K562 (cell line): Measurements from ENCODE around the gene VMP1. TPM values are rescaled to one million over a fixed set of nuclear protein-coding genes. Genes with fewer than 3 reads are reported as not detected.

ENCODE experiments used
- ATAC-seq: fragments of 200-7000 bp; cut with Tn5 transposase; 3 replicates; pipeline ENCODE4 v1.9.1; 2020; ENCODE audit warnings: moderate library complexity
- BruUV-seq: library from RNA; stranded (reverse); fragments of 400-500 nt; replicated peaks from 2 replicates; lab custom pipeline; 2021; lab: Mats Ljungman, UMichigan
- CTCF ChIA-PET: fragments of 300-600 bp; formaldehyde crosslinking; extraction: SDS; loops from one replicate; lab custom pipeline; 2021; ENCODE audit warnings: low intra/inter-chr PET ratio; lab: Yijun Ruan, JAX
- POLR2A ChIA-PET: fragments of 300-600, 350-650 bp; sonication (Branson Sonifier 250); formaldehyde crosslinking; extraction: SDS; loops from one replicate; lab custom pipeline; 2021; ENCODE audit warnings: antibody characterized with exemption, inconsistent platforms; lab: Yijun Ruan, JAX
- DNase-seq, 4 experiments: peaks; one replicate each; pipeline versions ENCODE4 v3.0.0 to v3.0.0-alpha.2; 2011 to 2018; ENCODE audit warnings: low spot score in 3 of 4, mixed read lengths in 3 of 4; ENCODE audit errors: extremely low read depth in 1 of 4
- FAIRE-seq: peaks from 2 replicates; lab custom pipeline; 2011; peaks lifted over from hg19 to GRCh38; lab: Jason Lieb, UNC
- H2AFZ ChIP-seq: 2 replicates; pipeline ENCODE4 v1.6.0; 2011; ENCODE audit warnings: low read depth, low read length, control low read depth, inconsistent platforms
- H3K27ac ChIP-seq: fragments of 200-600 bp; 3 replicates; pipeline ENCODE4 v1.8.0; 2011; ENCODE audit warnings: low read depth, mild to moderate bottlenecking, control low read depth, inconsistent platforms, low read length, moderate library complexity, mixed read lengths; ENCODE audit errors: extremely low read depth
- H3K27me3 ChIP-seq, 2 experiments: fragments of 300-600 bp in 1 of 2; 2 replicates in 1 of 2; 3 replicates in 1 of 2; pipeline versions ENCODE4 v1.6.0 to v1.8.0; 2011; ENCODE audit warnings: inconsistent platforms in 2 of 2, low read length in 2 of 2, mild to moderate bottlenecking in 1 of 2, mixed read lengths in 1 of 2, moderate library complexity in 1 of 2; ENCODE audit not compliant: control insufficient read depth in 2 of 2, insufficient read depth in 2 of 2
- H3K36me3 ChIP-seq: fragments of 300-600 bp; 3 replicates; pipeline ENCODE4 v1.8.0; 2011; ENCODE audit warnings: mild to moderate bottlenecking, low read length, inconsistent platforms; ENCODE audit not compliant: control insufficient read depth, insufficient read depth
- H3K4me1 ChIP-seq, 2 experiments: fragments of 200-600 bp in 1 of 2; replicated peaks in 1 of 2; 2 replicates in 1 of 2; 3 replicates in 1 of 2; pipeline versions ENCODE4 v1.5.1 to v1.8.0; 2011; ENCODE audit warnings: inconsistent platforms in 2 of 2, low read length in 2 of 2, mild to moderate bottlenecking in 1 of 2, mixed read lengths in 1 of 2, moderate library complexity in 1 of 2; ENCODE audit not compliant: control insufficient read depth in 2 of 2, insufficient read depth in 2 of 2
- H3K4me2 ChIP-seq: 2 replicates; pipeline ENCODE4 v1.6.1; 2011; ENCODE audit warnings: low read length, control low read depth, inconsistent platforms, mixed read lengths; ENCODE audit not compliant: insufficient read depth
- H3K4me3 ChIP-seq: fragments of 200-600 bp; sonication (generic), shearing (Covaris generic); 2 replicates; pipeline ENCODE4 v1.5.1; 2016; ENCODE audit warnings: control low read depth, inconsistent platforms
- H3K79me2 ChIP-seq: fragments of 200-600 bp; 3 replicates; pipeline ENCODE4 v1.8.0; 2011; ENCODE audit warnings: low read length, inconsistent platforms; ENCODE audit not compliant: control insufficient read depth, insufficient read depth
- H3K9ac ChIP-seq, 2 experiments: 2 replicates each; pipeline versions ENCODE4 v1.6.0 to v1.6.1; 2011; ENCODE audit warnings: low read depth in 2 of 2, low read length in 2 of 2, control low read depth in 1 of 2, inconsistent platforms in 1 of 2, mild to moderate bottlenecking in 1 of 2, mixed read lengths in 1 of 2; ENCODE audit not compliant: insufficient read depth in 1 of 2
- H3K9me1 ChIP-seq: one replicate; pipeline ENCODE4 v1.6.0; 2011; ENCODE audit warnings: inconsistent platforms, mild to moderate bottlenecking, low read length, moderate library complexity; ENCODE audit not compliant: control insufficient read depth, insufficient read depth
- H3K9me3 ChIP-seq: replicated peaks from 2 replicates; pipeline ENCODE4 v1.5.1; 2011; ENCODE audit warnings: low read depth, low read length, inconsistent platforms; ENCODE audit not compliant: control insufficient read depth, insufficient read depth
- H4K20me1 ChIP-seq: replicated peaks from 2 replicates; pipeline ENCODE4 v1.6.1; 2011; ENCODE audit warnings: low read length, inconsistent platforms, mixed read lengths; ENCODE audit not compliant: control insufficient read depth, insufficient read depth
- C11orf30 ChIP-seq: fragments of 450-650 bp; IDR thresholded peaks from 2 replicates; pipeline ENCODE4 v1.6.1; 2016; ENCODE audit warnings: low read depth, mild to moderate bottlenecking
- CBX2 ChIP-seq: fragments of 200-600 bp; sonication (generic); IDR thresholded peaks from one replicate; pipeline ENCODE4 v1.6.1; 2012; ENCODE audit warnings: mild to moderate bottlenecking, low read length, inconsistent platforms; ENCODE audit not compliant: insufficient read depth, poor library complexity, severe bottlenecking
- CXXC5 ChIP-seq: fragments of 250-450 bp; sonication (Bioruptor Pico); IDR thresholded peaks from 2 replicates; pipeline ENCODE4 v1.8.0; 2022; ENCODE audit warnings: inconsistent platforms, mild to moderate bottlenecking, moderate library complexity
- DDX20 ChIP-seq: fragments of 450-650 bp; IDR thresholded peaks from 2 replicates; pipeline ENCODE4 v1.6.1; 2016; ENCODE audit warnings: missing genetic modification characterization, low read depth, mild to moderate bottlenecking, missing compliant biosample characterization, moderate library complexity
- MAX ChIP-seq: sonication (generic); formaldehyde crosslinking; IDR thresholded peaks from 2 replicates; pipeline ENCODE4 v1.9.0; 2022; ENCODE audit warnings: mild to moderate bottlenecking, missing genetic modification reagents
- NCOA2 ChIP-seq, 2 experiments: fragments of 450-650 bp; IDR thresholded peaks; 2 replicates each; pipeline ENCODE4 v1.6.1; 2018; ENCODE audit warnings: mild to moderate bottlenecking in 2 of 2, moderate library complexity in 1 of 2; ENCODE audit not compliant: partially characterized antibody in 2 of 2
- NCOA4 ChIP-seq: fragments of 450-650 bp; IDR thresholded peaks from 2 replicates; pipeline ENCODE4 v1.6.1; 2018; ENCODE audit warnings: mild to moderate bottlenecking; ENCODE audit not compliant: partially characterized antibody
- POLR2B ChIP-seq: fragments of 450-650 bp; IDR thresholded peaks from 2 replicates; pipeline ENCODE4 v1.6.1; 2018; ENCODE audit warnings: low read depth; ENCODE audit not compliant: partially characterized antibody
- RFX5 ChIP-seq: IDR thresholded peaks from 2 replicates; pipeline ENCODE4 v1.6.1; 2011; ENCODE audit warnings: low read depth, mild to moderate bottlenecking, improper control_type of control experiment, low read length
- RNF219 ChIP-seq: fragments of 250-450 bp; sonication (Bioruptor Pico); IDR thresholded peaks from 2 replicates; pipeline ENCODE4 v1.5.0; 2022; ENCODE audit warnings: mild to moderate bottlenecking
- SAFB ChIP-seq: fragments of 200-400 bp; formaldehyde crosslinking; IDR thresholded peaks from 2 replicates; pipeline ENCODE4 v1.6.1; 2017; ENCODE audit warnings: low read depth, low read length, borderline replicate concordance
- STAT5B ChIP-seq: fragments of 250-450 bp; sonication (Bioruptor Pico); IDR thresholded peaks from 2 replicates; pipeline ENCODE4 v1.8.0; 2021; ENCODE audit warnings: mild to moderate bottlenecking, inconsistent platforms
- TEAD4 ChIP-seq, 2 experiments: sonication (generic) in 1 of 2; formaldehyde crosslinking in 1 of 2; IDR thresholded peaks; 2 replicates each; pipeline versions ENCODE4 v1.6.1 to v1.8.0; 2012 to 2022; ENCODE audit warnings: borderline replicate concordance in 1 of 2, inconsistent platforms in 1 of 2, low read length in 1 of 2, mild to moderate bottlenecking in 1 of 2, missing genetic modification reagents in 1 of 2
- THRB ChIP-seq: fragments of 450-650 bp; formaldehyde crosslinking; conservative IDR thresholded peaks from 2 replicates; pipeline ENCODE4 v1.4.0; 2022; ENCODE audit warnings: mild to moderate bottlenecking, missing genetic modification characterization
- ZC3H8 ChIP-seq: fragments of 450-650 bp; IDR thresholded peaks from 2 replicates; pipeline ENCODE4 v1.6.1; 2017
- ZNF639 ChIP-seq, 2 experiments: fragments of 200-800 bp in 1 of 2; sonication (Bioruptor generic) in 1 of 2; sonication (generic) in 1 of 2; formaldehyde crosslinking in 1 of 2; IDR thresholded peaks in 1 of 2; conservative IDR thresholded peaks in 1 of 2; 2 replicates each; pipeline versions ENCODE4 v1.5.0 to v1.6.1; 2016 to 2020; ENCODE audit warnings: missing compliant biosample characterization in 1 of 2, missing genetic modification characterization in 1 of 2, missing genetic modification reagents in 1 of 2
- WGBS: fragments of 100-300 bp; shearing (Covaris generic); methylation state at CpG from one replicate; pipeline ENCODE4 v1.1.6; 2016; ENCODE audit warnings: low coverage, mixed read lengths; ENCODE audit not compliant: insufficient coverage; ENCODE audit errors: missing lambda C conversion rate; 5-methylcytosine and 5-hydroxymethylcytosine counted together
- in situ Hi-C: fragments of 300-500 bp; cut with MboI; formaldehyde crosslinking; loops from 4 replicates; pipeline ENCODE4 v1.15.0; 2018; ENCODE audit warnings: inconsistent platforms, mixed read lengths
- intact Hi-C: fragments of 100-400 bp; cut with micrococcal nuclease; formaldehyde crosslinking; loops from 2 replicates; pipeline ENCODE4 v1.14.2; 2022
- polyA plus RNA-seq, 8 experiments: library from polyadenylated mRNA; depleted of rRNA in 4 of 8; stranded (reverse) in 5 of 8; unstranded in 3 of 8; fragments of >200 nt; fragmentation: Nextera tagmentation in 2 of 8; fragmentation: Illumina TruSeq in 1 of 8; extraction: Ambion mirVana in 2 of 8; extraction: Trizol in 1 of 8; gene quantifications; 2 replicates each; pipeline versions ENCODE4 v1.2.1 to v1.2.3, GENCODE V29; 2011 to 2014; ENCODE audit warnings: inconsistent platforms in 1 of 8, missing spikeins in 1 of 8
- total RNA-seq, 7 experiments: library from RNA; depleted of rRNA in 6 of 7; stranded (reverse); fragments of >200 nt in 6 of 7; fragmentation: Illumina TruSeq in 2 of 7; extraction: Trizol in 2 of 7; gene quantifications; 2 replicates each; pipeline versions ENCODE4 v1.2.1 to v1.2.3, GENCODE V29; 2011 to 2021; ENCODE audit warnings: low replicate concordance in 1 of 7

The VMP1 gene
- total and polyA plus RNA-seq, 9 of the 15 experiments (the other 6 are each of a cell fraction or from before 2014, with no cell fraction given) = 123 to 304 (median 151) TPM

GRCh38 chr17:59733697-59734096 lies 26.2 kb downstream of the VMP1 start (continued):
- TF ChIP-seq RNF219 = no peak
- no peak for TF ChIP-seq SAFB
- TF ChIP-seq NCOA2 (IDR thresholded peaks at IDR 0.05; ENCODE audit: partially characterized antibody in 2 of 2) = no peak
- no peak for TF ChIP-seq ZNF639 (CRISPR knock-in tag; conservative IDR thresholded peaks at IDR 0.05 in 1 of 2, IDR thresholded peaks at IDR 0.05 in 1 of 2)

GRCh38 chr17:59734226-59734625 lies 26.8 kb downstream of the VMP1 start:
- ChIA-PET CTCF (no interaction called here), POLR2A (interaction anchor here (0.6 to 1.0 kb wide), 3 partner anchors 10 to 230 kb away, joined by 4 to 5 read pairs (median 4); partner anchors contain the start of gene RNFT1)
- Histone ChIP-seq H3K4me3 (no peak overlapping the region), H3K9me1 (no peaks in the 10 kb centered on the region), H3K27ac (no peak overlapping the region), H3K4me1 (peaks cover 5 to 6% of the 10 kb centered on the region in 2 experiments; a peak in 2 of 5 replicates), H3K9ac (no peak overlapping the region), H2AFZ (no peak overlapping the region), H3K27me3 (no peaks in the 10 kb centered on the region), H3K79me2 (peaks cover 26% of the 10 kb centered on the region), H3K4me2 (no peak overlapping the region), H3K36me3 (peaks cover 37% of the 10 kb centered on the region; the same call in 2 of the 3 replicates), H4K20me1 (no peaks in the 10 kb centered on the region), H3K9me3 (no peaks in the 10 kb centered on the region)
- no TSS peak for BruUV-seq
- FAIRE-seq (no peak), DNase-seq (no peak), ATAC-seq (no peak)
- WGBS = 91% methylated on average over 4 of the region's 5 CpGs
- intact Hi-C loops = no loop called here
- in situ Hi-C loops = no loop called here
- TF ChIP-seq CXXC5 (no peak), DDX20 (tag) (no peak), STAT5B (CRISPR knock-in tag) (no peak), THRB (no peak), POLR2B (no peak), CBX2 (no peak), TEAD4 (IDR thresholded peaks at IDR 0.05; ENCODE audit: low read length) (no peak), TEAD4 (CRISPR knock-in tag; IDR thresholded peaks at IDR 0.05; ENCODE audit: borderline replicate concordance) (no peak), C11orf30 (no peak), ZC3H8 (no peak), NCOA4 (no peak), MAX (CRISPR knock-in tag) (no peak), RFX5 (no peak)
